Osteoblast (primary cell): ENCODE measurements around the gene HIRIP3. TPM values are rescaled to one million over a fixed set of nuclear protein-coding genes. Genes with fewer than 3 reads are reported as not detected.

Source experiments
- DNase-seq: peaks from one replicate; pipeline ENCODE4 v3.0.0; 2011; ENCODE audit warnings: low spot score, mixed read lengths; ENCODE audit not compliant: insufficient read length; ENCODE audit errors: missing footprints
- H2AFZ ChIP-seq: 2 replicates; pipeline ENCODE4 v1.6.0; 2011; ENCODE audit warnings: mild to moderate bottlenecking, low read length
- H3K27ac ChIP-seq: 2 replicates; pipeline ENCODE4 v1.5.1; 2011; ENCODE audit warnings: mild to moderate bottlenecking, low read depth, low read length, moderate library complexity
- H3K27me3 ChIP-seq: 2 replicates; pipeline ENCODE4 v1.6.0; 2012; ENCODE audit warnings: mild to moderate bottlenecking, control low read depth, inconsistent platforms, low read length, moderate library complexity; ENCODE audit not compliant: insufficient read depth
- H3K36me3 ChIP-seq: 2 replicates; pipeline ENCODE4 v1.5.1; 2011; ENCODE audit warnings: mild to moderate bottlenecking, low read length, control low read depth, moderate library complexity; ENCODE audit not compliant: insufficient read depth
- H3K4me1 ChIP-seq: 2 replicates; pipeline ENCODE4 v1.5.1; 2011; ENCODE audit warnings: mild to moderate bottlenecking, low read length, control low read depth, moderate library complexity; ENCODE audit not compliant: insufficient read depth
- H3K4me2 ChIP-seq: 2 replicates; pipeline ENCODE4 v1.6.0; 2011; ENCODE audit warnings: mild to moderate bottlenecking, low read length; ENCODE audit not compliant: insufficient read depth
- H3K4me3 ChIP-seq: fragments of 200-600 bp; sonication (generic); 3 replicates; pipeline ENCODE4 v1.5.1; 2012; ENCODE audit warnings: mild to moderate bottlenecking, low read length, inconsistent platforms; ENCODE audit not compliant: insufficient read depth
- H3K79me2 ChIP-seq: 2 replicates; pipeline ENCODE4 v1.6.0; 2012; ENCODE audit warnings: mild to moderate bottlenecking, low read length, control low read depth, inconsistent platforms; ENCODE audit not compliant: insufficient read depth
- H3K9me3 ChIP-seq: 2 replicates; pipeline ENCODE4 v1.5.1; 2011; ENCODE audit warnings: low read depth, low read length, control low read depth
- H4K20me1 ChIP-seq: 2 replicates; pipeline ENCODE4 v1.6.0; 2012; ENCODE audit warnings: mild to moderate bottlenecking, low read length, control low read depth; ENCODE audit not compliant: insufficient read depth
- total RNA-seq: library from RNA; depleted of rRNA; stranded (reverse); fragments of >200 nt; gene quantifications from 2 replicates; pipeline ENCODE4 v1.2.3, GENCODE V29; 2012
- TF ChIP-seq, protein P1 (sequence below): IDR thresholded peaks from 2 replicates; pipeline ENCODE4 v1.5.1; 2011; ENCODE audit warnings: mild to moderate bottlenecking, low read depth, low read length, moderate library complexity; ENCODE audit errors: extremely low read depth

HIRIP3 gene
- total RNA-seq, 1 donor: 5.8 TPM

DNA sequence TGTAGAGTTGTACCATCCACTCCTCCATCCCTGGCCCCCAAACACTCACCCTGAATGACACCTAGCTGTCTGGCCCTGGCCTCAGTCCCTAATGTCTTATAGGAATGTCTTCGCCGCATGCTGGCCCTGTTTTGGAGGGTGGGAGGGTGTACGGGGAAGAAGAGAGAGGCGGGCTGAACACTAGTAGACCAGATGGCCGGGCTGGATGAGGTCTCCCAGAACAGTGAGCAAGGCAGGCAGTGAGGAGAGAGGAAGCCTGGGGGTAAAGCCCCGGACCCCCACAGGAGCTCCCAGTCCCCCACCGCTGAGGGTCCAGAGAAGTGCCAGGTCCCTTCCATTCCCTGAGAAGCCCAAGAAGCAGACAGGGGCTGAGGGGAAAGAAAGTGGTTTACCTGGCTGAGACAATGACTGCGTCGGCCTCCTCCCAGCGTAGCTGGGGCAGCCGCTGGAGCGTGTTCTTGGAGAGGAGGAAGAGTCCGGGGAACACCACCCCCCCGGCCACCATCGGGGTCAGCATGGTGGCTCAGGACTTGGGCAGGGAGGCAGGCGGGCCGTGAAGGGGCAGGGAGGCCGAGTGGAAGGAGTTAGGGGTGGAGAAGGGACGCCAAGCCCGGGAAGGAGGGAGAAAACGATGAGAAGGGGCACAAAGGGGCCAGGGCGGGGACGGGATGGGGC, 34.7 kb upstream of the HIRIP3 start:
- Histone ChIP-seq H3K4me1 (peaks cover 4% of the 10 kb centered on the region), H3K4me2 (no peak overlapping the region), H2AFZ (no peak overlapping the region), H3K27ac (no peak overlapping the region), H3K4me3 (no peak overlapping the region), H3K36me3 (no peaks in the 10 kb centered on the region), H4K20me1 (peaks cover 6% of the 10 kb centered on the region), H3K27me3 (peaks cover 37% of the 10 kb centered on the region), H3K79me2 (no peaks in the 10 kb centered on the region), H3K9me3 (no peaks in the 10 kb centered on the region)
- TF ChIP-seq, protein P1, sequence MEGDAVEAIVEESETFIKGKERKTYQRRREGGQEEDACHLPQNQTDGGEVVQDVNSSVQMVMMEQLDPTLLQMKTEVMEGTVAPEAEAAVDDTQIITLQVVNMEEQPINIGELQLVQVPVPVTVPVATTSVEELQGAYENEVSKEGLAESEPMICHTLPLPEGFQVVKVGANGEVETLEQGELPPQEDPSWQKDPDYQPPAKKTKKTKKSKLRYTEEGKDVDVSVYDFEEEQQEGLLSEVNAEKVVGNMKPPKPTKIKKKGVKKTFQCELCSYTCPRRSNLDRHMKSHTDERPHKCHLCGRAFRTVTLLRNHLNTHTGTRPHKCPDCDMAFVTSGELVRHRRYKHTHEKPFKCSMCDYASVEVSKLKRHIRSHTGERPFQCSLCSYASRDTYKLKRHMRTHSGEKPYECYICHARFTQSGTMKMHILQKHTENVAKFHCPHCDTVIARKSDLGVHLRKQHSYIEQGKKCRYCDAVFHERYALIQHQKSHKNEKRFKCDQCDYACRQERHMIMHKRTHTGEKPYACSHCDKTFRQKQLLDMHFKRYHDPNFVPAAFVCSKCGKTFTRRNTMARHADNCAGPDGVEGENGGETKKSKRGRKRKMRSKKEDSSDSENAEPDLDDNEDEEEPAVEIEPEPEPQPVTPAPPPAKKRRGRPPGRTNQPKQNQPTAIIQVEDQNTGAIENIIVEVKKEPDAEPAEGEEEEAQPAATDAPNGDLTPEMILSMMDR: no peak
- peak; percentile 29 for DNase-seq

DNA sequence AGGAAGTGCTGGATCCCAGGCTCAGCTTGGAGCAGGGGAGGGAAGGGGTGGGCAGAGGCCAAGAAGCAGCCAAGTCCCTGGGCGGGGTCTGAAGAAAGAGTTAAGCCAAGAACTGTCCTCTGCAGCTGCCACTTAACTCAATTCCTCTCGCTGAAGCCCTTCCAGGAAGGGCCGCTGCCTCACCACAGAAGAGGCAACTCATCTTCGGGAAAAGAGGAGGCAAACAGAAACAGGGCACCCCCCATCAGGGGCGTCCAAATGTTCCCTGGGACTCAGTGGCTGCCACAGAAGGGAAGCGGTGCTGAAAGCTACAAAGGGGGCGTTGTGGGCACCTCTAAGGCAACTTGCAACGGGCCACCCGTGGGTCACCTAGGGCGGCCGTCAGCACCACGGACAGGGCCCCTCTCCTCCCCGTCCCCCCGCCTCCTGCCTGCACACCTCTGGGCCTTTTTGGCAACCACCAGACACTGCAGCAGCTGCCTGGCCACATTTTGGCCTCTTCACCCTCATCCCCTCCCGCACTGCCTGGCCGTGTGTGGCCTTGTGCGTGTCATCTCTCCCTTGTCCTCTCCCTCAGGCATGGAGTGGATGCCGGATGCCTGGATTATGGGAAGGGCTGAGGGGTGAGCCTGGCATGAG, 33.1 kb upstream of the HIRIP3 start:
- Histone ChIP-seq H3K4me3 (no peak overlapping the region), H2AFZ (no peak overlapping the region), H4K20me1 (peaks cover 6% of the 10 kb centered on the region), H3K27me3 (peaks cover 44% of the 10 kb centered on the region), H3K4me2 (no peak overlapping the region), H3K36me3 (no peaks in the 10 kb centered on the region), H3K79me2 (no peaks in the 10 kb centered on the region), H3K27ac (no peak overlapping the region), H3K4me1 (peaks cover 4% of the 10 kb centered on the region), H3K9me3 (no peaks in the 10 kb centered on the region)
- DNase-seq: no peak
- TF ChIP-seq, protein P1: no peak

- Histone ChIP-seq H3K27ac (no peak overlapping the region), H2AFZ (no peak overlapping the region), H3K36me3 (no peaks in the 10 kb centered on the region), H3K4me1 (no peaks in the 10 kb centered on the region), H3K79me2 (no peaks in the 10 kb centered on the region), H3K4me3 (no peak overlapping the region), H3K9me3 (no peaks in the 10 kb centered on the region), H4K20me1 (peaks cover 6% of the 10 kb centered on the region), H3K27me3 (peaks cover 44% of the 10 kb centered on the region), H3K4me2 (no peak overlapping the region)
- TF ChIP-seq, protein P1: no peak
- no peak for DNase-seq
These were observed 32.4 kb upstream of the HIRIP3 start for GRCh38 chr16:30027588-30028437.

- TF ChIP-seq, protein P1: no peak
- H3K4me3 ChIP-seq: no peak overlapping the region
These were observed 31.0 kb upstream of the HIRIP3 start for GRCh38 chr16:30026449-30026848.

More at GRCh38 chr16:30026449-30026848, 31.0 kb upstream of the HIRIP3 start:
- Histone ChIP-seq H2AFZ (no peak overlapping the region), H3K9me3 (no peaks in the 10 kb centered on the region), H3K4me1 (no peaks in the 10 kb centered on the region), H3K36me3 (no peaks in the 10 kb centered on the region), H3K4me2 (no peak overlapping the region), H3K27ac (no peak overlapping the region), H3K27me3 (peaks cover 37% of the 10 kb centered on the region), H3K79me2 (no peaks in the 10 kb centered on the region), H4K20me1 (peaks cover under 1% of the 10 kb centered on the region)
- DNase-seq: no peak
